ENCODE results near the gene WEE2.

The WEE2 gene

GRCh38 chr7:141666071-141666470 is 42.1 kb upstream of the WEE2 start:
- no peak overlapping the region for H3K4me3 ChIP-seq (ENCODE audit: low read length)
- TF ChIP-seq, protein P1, sequence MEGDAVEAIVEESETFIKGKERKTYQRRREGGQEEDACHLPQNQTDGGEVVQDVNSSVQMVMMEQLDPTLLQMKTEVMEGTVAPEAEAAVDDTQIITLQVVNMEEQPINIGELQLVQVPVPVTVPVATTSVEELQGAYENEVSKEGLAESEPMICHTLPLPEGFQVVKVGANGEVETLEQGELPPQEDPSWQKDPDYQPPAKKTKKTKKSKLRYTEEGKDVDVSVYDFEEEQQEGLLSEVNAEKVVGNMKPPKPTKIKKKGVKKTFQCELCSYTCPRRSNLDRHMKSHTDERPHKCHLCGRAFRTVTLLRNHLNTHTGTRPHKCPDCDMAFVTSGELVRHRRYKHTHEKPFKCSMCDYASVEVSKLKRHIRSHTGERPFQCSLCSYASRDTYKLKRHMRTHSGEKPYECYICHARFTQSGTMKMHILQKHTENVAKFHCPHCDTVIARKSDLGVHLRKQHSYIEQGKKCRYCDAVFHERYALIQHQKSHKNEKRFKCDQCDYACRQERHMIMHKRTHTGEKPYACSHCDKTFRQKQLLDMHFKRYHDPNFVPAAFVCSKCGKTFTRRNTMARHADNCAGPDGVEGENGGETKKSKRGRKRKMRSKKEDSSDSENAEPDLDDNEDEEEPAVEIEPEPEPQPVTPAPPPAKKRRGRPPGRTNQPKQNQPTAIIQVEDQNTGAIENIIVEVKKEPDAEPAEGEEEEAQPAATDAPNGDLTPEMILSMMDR (conservative IDR thresholded peaks at IDR 0.05; ENCODE audit: low read depth, low read length), result no peak
- DNase-seq (ENCODE audit: low read depth), result no peak

GRCh38 chr7:141668853-141669252 is 39.3 kb upstream of the WEE2 start:
- TF ChIP-seq, protein P1 (conservative IDR thresholded peaks at IDR 0.05; ENCODE audit: low read depth, low read length), result no peak
- no peak for DNase-seq (ENCODE audit: low read depth)
- no peak overlapping the region for H3K4me3 ChIP-seq (ENCODE audit: low read length)

DNA sequence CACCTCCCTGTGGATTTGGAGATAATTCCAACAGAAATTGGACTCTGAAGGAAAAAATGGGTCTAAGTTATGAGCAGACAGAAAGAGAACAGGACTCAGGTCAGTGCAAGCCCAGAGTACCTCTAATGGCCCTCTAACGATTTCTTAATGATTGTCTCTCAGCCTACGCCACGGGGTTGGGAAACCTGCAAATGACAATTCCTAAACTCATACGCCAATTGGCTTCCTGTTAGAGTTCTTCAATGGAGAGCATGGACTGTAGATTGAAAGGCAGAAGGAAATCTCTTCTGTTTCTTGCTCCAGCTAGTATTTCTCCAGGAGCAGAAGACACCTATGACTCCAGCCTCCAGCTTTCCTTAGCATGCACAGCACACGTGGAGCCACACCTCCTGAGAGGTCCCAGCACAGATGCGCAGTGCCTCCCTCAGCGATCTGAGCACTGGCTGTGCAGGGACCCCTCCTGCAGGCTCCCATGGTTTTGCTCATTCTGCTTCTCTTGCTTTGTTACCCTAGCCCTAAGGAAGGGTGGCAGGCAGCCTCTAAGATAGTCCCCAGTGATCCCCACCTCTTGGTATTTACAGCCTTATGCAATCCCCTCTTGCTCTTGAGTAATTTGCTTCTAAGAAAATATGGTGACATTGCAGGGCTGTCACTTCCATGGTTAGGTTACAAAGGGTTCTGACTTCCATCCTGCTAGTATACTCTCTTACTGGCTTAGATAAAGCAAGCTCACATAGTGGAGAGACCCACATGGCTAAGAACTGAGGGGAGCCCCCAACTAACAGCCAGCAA is 36.3 kb upstream of the WEE2 start:
- DNase-seq (ENCODE audit: low read depth), result no peak
- H3K4me3 ChIP-seq (ENCODE audit: low read length), result no peak overlapping the region
- TF ChIP-seq, protein P1 (conservative IDR thresholded peaks at IDR 0.05; ENCODE audit: low read depth, low read length), result no peak

- DNase-seq (ENCODE audit: low read depth), result no peak
- no peak overlapping the region for H3K4me3 ChIP-seq (ENCODE audit: low read length)
- TF ChIP-seq, protein P1 (conservative IDR thresholded peaks at IDR 0.05; ENCODE audit: low read depth, low read length), result no peak
Measured at GRCh38 chr7:141673346-141673745, 34.8 kb upstream of the WEE2 start.

GRCh38 chr7:141674171-141674671 is 33.9 kb upstream of the WEE2 start:
- peak; percentile 55 for DNase-seq (ENCODE audit: low read depth)
- TF ChIP-seq, protein P1 (conservative IDR thresholded peaks at IDR 0.05; ENCODE audit: low read depth, low read length), result no peak
- no peak overlapping the region for H3K4me3 ChIP-seq (ENCODE audit: low read length)

DNA sequence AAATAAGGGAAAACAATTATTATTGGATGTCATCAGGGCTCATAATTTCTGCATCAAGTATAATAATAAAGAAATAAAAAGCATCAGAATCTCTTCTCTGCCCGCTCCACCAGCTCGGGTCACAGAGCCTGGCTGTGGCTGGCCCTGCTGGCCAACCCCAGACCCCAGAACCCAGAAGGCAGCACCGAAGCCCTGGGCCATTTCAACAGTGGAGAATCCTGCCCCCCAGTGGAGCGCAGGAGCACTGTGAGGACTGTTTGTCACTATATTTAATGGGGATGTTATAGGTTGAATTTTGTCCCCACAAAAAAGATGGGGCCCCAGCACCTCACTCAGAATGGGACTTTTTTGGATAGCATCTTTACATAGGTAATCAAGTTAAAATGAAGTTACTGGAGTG is 33.5 kb upstream of the WEE2 start:
- no peak for DNase-seq (ENCODE audit: low read depth)
- no peak overlapping the region for H3K4me3 ChIP-seq (ENCODE audit: low read length)
- TF ChIP-seq, protein P1 (conservative IDR thresholded peaks at IDR 0.05; ENCODE audit: low read depth, low read length), result peak; percentile 63
